ENCODE data around the gene HDDC3. TPM values are rescaled to one million over a fixed set of nuclear protein-coding genes. Genes with fewer than 3 reads are reported as not detected.

HDDC3 gene
- total and polyA plus RNA-seq, 2 donors (not counting 3 experiments of a cell fraction or from before 2014, with no cell fraction given) = 16.0 to 20.2 TPM

DNA sequence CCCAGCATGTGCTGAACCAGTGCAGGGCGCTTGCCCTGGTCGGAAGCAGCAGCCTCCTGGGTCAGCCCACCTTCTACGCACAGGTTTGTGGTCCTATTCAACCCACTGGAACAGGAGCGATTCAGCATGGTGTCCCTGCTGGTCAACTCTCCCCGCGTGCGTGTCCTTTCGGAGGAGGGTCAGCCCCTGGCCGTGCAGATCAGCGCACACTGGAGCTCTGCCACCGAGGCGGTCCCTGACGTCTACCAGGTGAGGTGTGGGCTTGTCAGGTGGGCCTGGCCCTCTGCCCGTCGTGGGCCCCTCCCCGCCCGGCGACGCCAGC is 21.1 kb downstream of the HDDC3 start:
- FAIRE-seq = no peak
- ChIA-PET POLR2A (no interaction called here), CTCF (no interaction called here)
- dilution Hi-C loops (cut with MboI; ENCODE audit: extremely low pct_ligation_motif_present, low sequenced_read_pairs) = no loop called here
- Histone ChIP-seq H3K4me2 (ENCODE audit: insufficient read depth, low read length) (no peak overlapping the region), H3K9ac (replicated peaks; ENCODE audit: extremely low read depth, insufficient read depth, low read length) (no peak overlapping the region), H3K4me3 (replicated peaks in 1 of 3; ENCODE audit: insufficient read depth in 1 of 3, low read depth in 1 of 3, low read length in 3 of 3) (no peak overlapping the region), H3K9me1 (replicated peaks; ENCODE audit: control insufficient read depth, extremely low read depth, insufficient read depth, low read length) (no peaks in the 10 kb centered on the region), H3K27ac (ENCODE audit: insufficient read depth, low read depth, low read length) (no peak overlapping the region), H3K4me1 (ENCODE audit: control insufficient read depth, extremely low read depth, insufficient read depth, low read length) (no peaks in the 10 kb centered on the region), H3K27me3 (ENCODE audit: control insufficient read depth in 2 of 2, insufficient read depth in 2 of 2, low read length in 2 of 2) (no peaks in the 10 kb centered on the region), H3K9me3 (replicated peaks; ENCODE audit: control insufficient read depth, insufficient read depth, low read length) (no peaks in the 10 kb centered on the region), H3K36me3 (ENCODE audit: control insufficient read depth in 2 of 2, extremely low read depth in 1 of 2, insufficient read depth in 2 of 2, low read length in 2 of 2) (peaks cover 5 to 61% of the 10 kb centered on the region in 2 experiments), H2AFZ (ENCODE audit: low read depth, low read length) (no peak overlapping the region), H3K79me2 (ENCODE audit: control insufficient read depth, insufficient read depth, low read length) (no peaks in the 10 kb centered on the region), H4K20me1 (replicated peaks; ENCODE audit: control insufficient read depth, extremely low read depth, insufficient read depth, low read length) (no peaks in the 10 kb centered on the region)
- intact Hi-C loops (cut with micrococcal nuclease) = no loop called here
- TF ChIP-seq POLR2A (IDR thresholded peaks at IDR 0.05; ENCODE audit: low read depth, low read length) (no peak), FOS (IDR thresholded peaks at IDR 0.05; ENCODE audit: borderline replicate concordance, insufficient read depth, low read length) (no peak), JUN (IDR thresholded peaks at IDR 0.05; ENCODE audit: borderline replicate concordance, insufficient read depth, insufficient read length, low read depth) (no peak), GATA2 (IDR thresholded peaks at IDR 0.05; ENCODE audit: insufficient read depth, insufficient read length, low read depth, low read length) (no peak), MYC (IDR thresholded peaks at IDR 0.05; ENCODE audit: low read depth, low read length) (no peak), EZH2 (IDR thresholded peaks at IDR 0.05; ENCODE audit: borderline replicate concordance, low read depth, low read length, severe bottlenecking) (no peak), POLR2AphosphoS5 (IDR thresholded peaks at IDR 0.05; ENCODE audit: insufficient read depth, low read depth, low read length) (no peak)
- TF ChIP-seq, protein P1, sequence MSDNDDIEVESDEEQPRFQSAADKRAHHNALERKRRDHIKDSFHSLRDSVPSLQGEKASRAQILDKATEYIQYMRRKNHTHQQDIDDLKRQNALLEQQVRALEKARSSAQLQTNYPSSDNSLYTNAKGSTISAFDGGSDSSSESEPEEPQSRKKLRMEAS (IDR thresholded peaks at IDR 0.05; ENCODE audit: insufficient read depth, insufficient read length) = no peak
- TF ChIP-seq, protein P2, sequence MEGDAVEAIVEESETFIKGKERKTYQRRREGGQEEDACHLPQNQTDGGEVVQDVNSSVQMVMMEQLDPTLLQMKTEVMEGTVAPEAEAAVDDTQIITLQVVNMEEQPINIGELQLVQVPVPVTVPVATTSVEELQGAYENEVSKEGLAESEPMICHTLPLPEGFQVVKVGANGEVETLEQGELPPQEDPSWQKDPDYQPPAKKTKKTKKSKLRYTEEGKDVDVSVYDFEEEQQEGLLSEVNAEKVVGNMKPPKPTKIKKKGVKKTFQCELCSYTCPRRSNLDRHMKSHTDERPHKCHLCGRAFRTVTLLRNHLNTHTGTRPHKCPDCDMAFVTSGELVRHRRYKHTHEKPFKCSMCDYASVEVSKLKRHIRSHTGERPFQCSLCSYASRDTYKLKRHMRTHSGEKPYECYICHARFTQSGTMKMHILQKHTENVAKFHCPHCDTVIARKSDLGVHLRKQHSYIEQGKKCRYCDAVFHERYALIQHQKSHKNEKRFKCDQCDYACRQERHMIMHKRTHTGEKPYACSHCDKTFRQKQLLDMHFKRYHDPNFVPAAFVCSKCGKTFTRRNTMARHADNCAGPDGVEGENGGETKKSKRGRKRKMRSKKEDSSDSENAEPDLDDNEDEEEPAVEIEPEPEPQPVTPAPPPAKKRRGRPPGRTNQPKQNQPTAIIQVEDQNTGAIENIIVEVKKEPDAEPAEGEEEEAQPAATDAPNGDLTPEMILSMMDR (IDR thresholded peaks at IDR 0.05; ENCODE audit: extremely low read depth in 1 of 2, insufficient read depth in 1 of 2, low read depth in 1 of 2, low read length in 2 of 2) = no peak
- DNase-seq (ENCODE audit: low read depth, low spot score) = no peak
- no TSS peak for BruUV-seq (replicated peaks)
